Globus pallidus (tissue), 1 donor: ENCODE data around the gene PTOV1.

Source experiments
- DNase-seq: peaks from one replicate; pipeline ENCODE4 v3.0.0-alpha.2; 2015; ENCODE audit warnings: low spot score

The PTOV1 gene

GRCh38 chr19:49850487-49851342 is at the start of gene PTOV1:
TSS of gene PTOV1 (plus strand) at chr19:49851159.
- peak; percentile 93 for DNase-seq

GRCh38 chr19:49801401-49801888 is 49.5 kb upstream of the PTOV1 start:
- no peak for DNase-seq

GRCh38 chr19:49801966-49802661 is 48.8 kb upstream of the PTOV1 start:
- peak; percentile 91 for DNase-seq

GRCh38 chr19:49802836-49803528 is 48.0 kb upstream of the PTOV1 start:
- no peak for DNase-seq

- no peak for DNase-seq
These were observed 47.5 kb upstream of the PTOV1 start for GRCh38 chr19:49803529-49803856.

- no peak for DNase-seq
These were observed 44.9 kb upstream of the PTOV1 start for GRCh38 chr19:49805822-49806619.

- DNase-seq, result no peak
These were observed 44.4 kb upstream of the PTOV1 start for GRCh38 chr19:49806620-49806959.

- no peak for DNase-seq
These were observed 43.7 kb upstream of the PTOV1 start for GRCh38 chr19:49807058-49807903.

- no peak for DNase-seq
These were observed 42.9 kb upstream of the PTOV1 start for GRCh38 chr19:49807904-49808675.

GRCh38 chr19:49808711-49809159 is 42.2 kb upstream of the PTOV1 start:
- DNase-seq, result peak; percentile 89

- DNase-seq, result peak; percentile 38
These were observed 41.6 kb upstream of the PTOV1 start for GRCh38 chr19:49809160-49809940.

- no peak for DNase-seq
These were observed 41.0 kb upstream of the PTOV1 start for GRCh38 chr19:49809941-49810389.

GRCh38 chr19:49811328-49811727 is 39.6 kb upstream of the PTOV1 start:
- no peak for DNase-seq

- DNase-seq, result no peak
These were observed 38.4 kb upstream of the PTOV1 start for GRCh38 chr19:49812452-49812996.

- peak; percentile 99 for DNase-seq
These were observed 37.7 kb upstream of the PTOV1 start, which contains the start of gene FUZ for GRCh38 chr19:49812997-49813861. TSS of gene FUZ (minus strand) at chr19:49813292. CDS start at chr19:49813106, 186 bp downstream.

GRCh38 chr19:49814010-49814409 is 36.9 kb upstream of the PTOV1 start:
- DNase-seq, result no peak

GRCh38 chr19:49816590-49816989 is 34.4 kb upstream of the PTOV1 start:
- no peak for DNase-seq
